ENCODE data around the gene TDO2.
"Not testable (repeated sequence)": the region's sequence is repeated elsewhere in the genome, so short reads cannot be mapped to it uniquely, and the experiment has no call there.

The TDO2 gene

GRCh38 chr4:155903453-155903852 is at the start of gene TDO2:
Gene TDO2 (plus strand): TSS chr4:155903696. CDS start chr4:155903759, 63 bp downstream.
- no peak for DNase-seq

GRCh38 chr4:155854582-155855226 is 48.8 kb upstream of the TDO2 start:
- DNase-seq: no peak

- DNase-seq: no peak
Measured at GRCh38 chr4:155855897-155856296, 47.6 kb upstream of the TDO2 start.

DNA sequence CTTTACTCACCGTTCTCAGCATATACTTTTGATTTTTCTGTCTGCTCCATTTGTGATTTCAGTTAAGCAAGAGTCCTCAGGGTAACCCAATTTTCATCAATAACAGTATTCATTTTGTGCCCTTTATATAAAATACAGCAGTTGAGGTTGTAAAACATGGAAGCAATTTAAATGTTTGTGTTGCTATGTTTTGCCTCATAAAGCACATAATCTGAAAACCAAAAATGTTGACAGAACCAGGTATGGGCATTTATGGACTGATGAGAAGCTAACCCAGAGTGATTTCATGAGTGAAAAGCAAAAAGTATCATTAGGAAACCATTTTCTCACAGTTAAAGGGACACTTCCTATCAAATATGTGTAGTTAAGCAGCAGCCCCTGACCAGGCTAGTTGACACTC is 37.3 kb upstream of the TDO2 start, which contains the start of gene ASIC5:
TSS of gene ASIC5 (minus strand) at position 101 of the 400 bp plus-strand sequence. CDS start at position 50, 51 bp downstream.
- DNase-seq: no peak

- DNase-seq: no peak
Measured at GRCh38 chr4:155875878-155876277, 27.6 kb upstream of the TDO2 start.

DNA sequence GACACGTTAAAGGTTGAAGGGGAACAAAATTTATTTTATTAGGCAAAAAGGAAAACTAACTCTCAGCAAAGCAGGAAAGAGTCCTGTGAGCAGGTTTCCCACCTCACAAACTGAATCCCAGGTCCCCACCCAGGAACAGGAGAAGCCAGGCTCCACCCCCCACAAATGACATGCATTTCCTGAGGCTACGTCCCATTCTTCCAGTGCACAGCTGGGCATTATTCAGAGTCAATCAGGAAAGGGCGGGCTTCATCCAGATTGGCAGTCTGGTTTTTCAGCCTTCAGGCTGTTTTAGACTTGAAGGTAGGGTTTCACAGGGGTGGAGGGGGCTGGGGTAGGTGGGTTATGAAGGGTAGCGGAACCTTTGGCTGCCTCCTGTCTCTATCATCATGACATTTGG is 25.5 kb upstream of the TDO2 start:
- no peak for DNase-seq

DNA sequence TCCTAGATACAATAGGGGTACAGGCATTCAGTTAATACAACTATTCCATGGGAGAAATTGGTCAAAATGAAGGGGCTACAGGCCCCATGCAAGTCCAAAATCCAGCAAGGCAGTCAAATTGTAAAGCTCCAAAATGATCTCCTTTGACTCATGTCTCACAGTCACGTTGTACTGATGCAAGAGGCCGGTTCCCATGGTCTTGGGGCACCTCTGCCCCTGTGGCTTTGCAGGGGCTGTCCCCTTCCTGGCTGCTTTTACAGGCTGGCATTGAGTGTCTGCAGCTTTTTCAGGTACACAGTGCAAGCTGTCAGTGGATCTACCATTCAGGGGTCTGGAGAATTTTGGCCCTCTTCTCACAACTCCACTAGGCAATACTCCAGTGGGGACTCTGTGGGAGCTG is 24.9 kb upstream of the TDO2 start:
- no peak for DNase-seq

- DNase-seq: no peak
Measured at GRCh38 chr4:155879767-155880166, 23.7 kb upstream of the TDO2 start.

GRCh38 chr4:155881555-155881954 is 21.9 kb upstream of the TDO2 start:
- DNase-seq: no peak

DNA sequence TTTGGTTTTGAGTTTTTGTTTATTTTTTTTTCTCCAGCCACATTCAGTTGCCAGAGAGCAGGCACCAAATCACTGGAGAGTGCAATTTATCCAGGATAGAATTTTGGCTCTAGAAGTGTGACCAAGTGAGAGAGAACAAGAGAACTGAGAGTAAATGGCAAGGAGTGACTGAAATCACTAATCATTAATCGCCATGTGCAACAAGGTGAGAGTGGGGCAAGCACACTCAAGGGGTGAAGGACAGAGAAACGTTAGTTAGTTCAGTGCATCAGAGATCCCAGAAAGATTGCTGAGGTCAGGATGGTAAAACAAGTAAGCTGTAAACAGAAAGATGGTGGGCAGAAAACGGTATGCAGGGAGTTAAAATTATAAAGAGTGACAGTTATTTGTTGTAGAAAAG is 19.6 kb upstream of the TDO2 start:
- DNase-seq: no peak

GRCh38 chr4:155885666-155886065 is 17.8 kb upstream of the TDO2 start:
- DNase-seq: no peak

DNA sequence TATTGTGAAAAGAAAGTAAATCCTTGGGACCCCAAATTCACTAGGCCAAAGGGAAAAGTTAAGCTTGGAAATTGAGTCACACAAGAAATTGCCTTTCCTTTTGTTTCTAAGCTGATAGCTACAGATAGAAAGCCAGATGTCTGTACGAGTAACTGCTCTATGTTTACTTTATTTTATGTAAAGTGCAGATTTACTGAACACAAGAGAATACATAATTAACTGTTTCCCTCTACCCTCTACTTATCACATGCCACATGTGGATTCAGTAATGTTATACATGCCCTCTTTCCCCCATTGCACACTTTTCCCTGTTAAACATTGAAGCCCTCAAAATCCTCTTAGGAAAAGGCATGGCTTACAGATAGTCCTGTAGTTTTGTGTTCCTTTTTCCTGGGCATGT is 16.5 kb upstream of the TDO2 start:
- no peak for DNase-seq

DNA sequence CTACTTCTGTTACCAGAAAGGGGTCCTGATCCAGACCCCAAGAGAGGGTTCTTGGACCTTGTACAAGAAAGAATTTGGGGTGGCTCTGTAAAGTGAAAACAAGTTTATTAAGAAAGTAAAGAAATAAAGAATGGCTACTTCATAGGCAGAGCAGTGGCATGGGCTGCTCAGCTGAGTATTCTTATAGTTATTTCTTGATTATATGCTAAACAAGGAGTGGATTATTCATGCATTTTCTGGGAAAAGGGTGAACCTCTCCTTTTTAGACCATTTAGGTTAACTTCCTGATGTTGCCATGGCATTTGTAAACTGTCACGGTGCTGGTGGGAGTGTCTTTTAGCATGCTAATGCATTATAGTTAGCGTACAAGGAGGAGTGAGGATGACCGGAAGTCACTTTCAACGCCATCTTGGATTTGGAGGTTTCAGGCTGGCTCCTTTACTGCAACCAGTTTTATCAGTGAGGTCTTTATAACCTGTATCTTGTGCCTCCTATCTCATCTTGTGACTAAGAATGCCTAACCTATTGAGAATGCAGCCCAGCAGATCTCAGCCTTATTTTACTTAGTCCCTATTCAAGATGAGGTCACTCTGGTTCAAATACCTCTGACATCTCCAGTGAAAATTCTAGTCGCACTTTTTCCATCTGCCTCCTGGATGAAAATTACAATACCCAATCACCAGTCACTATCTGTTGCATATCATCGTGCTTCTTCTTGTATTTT is 15.5 kb upstream of the TDO2 start:
- no peak for DNase-seq

GRCh38 chr4:155889031-155889793 is 14.3 kb upstream of the TDO2 start:
- no peak for DNase-seq

- no peak for DNase-seq
Measured at GRCh38 chr4:155889946-155890345, 13.6 kb upstream of the TDO2 start.

- no peak for DNase-seq
Measured at GRCh38 chr4:155891058-155891457, 12.4 kb upstream of the TDO2 start.

DNA sequence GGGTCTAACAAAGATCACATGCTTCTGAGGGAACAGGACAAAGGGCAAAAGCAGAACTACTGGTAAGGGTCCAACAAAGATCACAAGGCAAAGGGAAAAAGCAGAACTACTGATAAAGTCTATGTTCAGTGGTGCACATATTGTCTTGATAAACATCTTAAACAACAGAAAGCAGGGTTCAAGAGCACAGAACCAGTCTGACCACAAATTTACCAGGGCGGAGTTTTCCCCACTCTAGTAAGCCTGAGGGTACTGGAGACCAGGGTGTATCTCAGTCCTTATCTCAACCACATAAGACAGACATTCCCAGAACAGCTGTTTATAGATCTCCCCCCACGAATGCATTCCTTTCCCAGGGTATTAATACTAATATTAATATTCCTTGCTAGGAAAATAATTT is 5.1 kb upstream of the TDO2 start:
- not testable (repeated sequence) for DNase-seq

- DNase-seq: no peak
Measured at GRCh38 chr4:155899891-155900290, 3.6 kb upstream of the TDO2 start.

- DNase-seq: no peak
Measured at GRCh38 chr4:155900381-155900780, 3.1 kb upstream of the TDO2 start.

DNA sequence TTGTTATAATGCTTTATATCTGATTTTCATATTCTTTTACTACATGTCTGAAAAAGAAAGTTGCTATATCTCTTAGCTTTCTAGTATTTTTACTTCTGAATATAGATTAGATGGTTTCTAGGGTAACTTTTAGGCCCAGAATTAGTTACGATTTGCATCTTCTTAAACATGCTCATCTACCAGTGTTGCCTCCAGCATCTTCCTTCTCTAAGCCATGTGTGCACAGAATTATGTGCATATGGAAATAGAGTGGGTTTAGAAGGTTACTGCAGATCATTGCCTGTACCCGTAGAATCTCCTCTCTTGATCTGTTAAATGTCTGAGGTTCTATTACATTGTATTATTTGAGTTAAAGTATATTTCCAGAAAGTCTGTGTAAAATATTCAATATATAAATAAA is 2.5 kb upstream of the TDO2 start:
- no peak for DNase-seq

DNA sequence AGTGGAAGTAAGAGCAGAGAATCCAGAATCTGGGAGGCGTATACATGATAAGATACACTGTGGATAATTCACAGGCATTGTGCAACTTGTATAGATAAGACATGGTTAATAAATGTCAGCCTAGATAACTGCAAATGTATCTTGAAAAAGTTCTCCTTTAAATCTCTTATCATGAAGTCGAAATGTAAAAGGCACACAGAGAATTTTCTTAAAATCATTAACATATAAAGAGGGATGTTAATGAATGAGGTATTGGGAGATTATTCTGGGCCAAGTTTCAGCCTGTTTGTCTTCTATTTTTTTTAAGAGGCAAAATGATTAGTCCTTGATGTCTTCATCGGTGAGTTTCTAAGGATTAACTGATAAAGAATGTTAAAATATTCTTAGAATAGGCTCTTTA is 835 bp downstream of the TDO2 start:
- no peak for DNase-seq

GRCh38 chr4:155906554-155907247 is 3.2 kb downstream of the TDO2 start:
- DNase-seq: no peak

- no peak for DNase-seq
Measured at GRCh38 chr4:155907556-155907955, 4.1 kb downstream of the TDO2 start.
